HepG2 (cell line): ENCODE results near the gene KLHL35. TPM values are rescaled to one million over a fixed set of nuclear protein-coding genes. Genes with fewer than 3 reads are reported as not detected.

ENCODE experiments used
- GABPA ChIP-seq, 2 experiments: IDR thresholded peaks; 2 replicates each; pipeline ENCODE4 v1.6.1; 2011 to 2016; ENCODE audit warnings: low read depth in 2 of 2, low read length in 1 of 2, missing biosample characterization in 1 of 2, missing genetic modification characterization in 1 of 2
- JARID2 ChIP-seq: sonication (generic); formaldehyde crosslinking; IDR thresholded peaks from 2 replicates; pipeline ENCODE4 v1.8.1; 2023; ENCODE audit warnings: missing genetic modification reagents, inconsistent platforms; ENCODE audit not compliant: insufficient replicate concordance
- KAT8 ChIP-seq: IDR thresholded peaks from 2 replicates; pipeline ENCODE4 v1.6.1; 2016; ENCODE audit warnings: missing genetic modification reagents, missing compliant biosample characterization
- KLF16 ChIP-seq, 2 experiments: sonication (generic) in 1 of 2; formaldehyde crosslinking in 1 of 2; IDR thresholded peaks; 2 replicates each; pipeline versions ENCODE4 v1.6.1 to v1.8.0; 2016 to 2023; ENCODE audit warnings: missing genetic modification reagents in 2 of 2, missing compliant biosample characterization in 1 of 2
- MXD4 ChIP-seq: IDR thresholded peaks from 2 replicates; pipeline ENCODE4 v1.6.1; 2016; ENCODE audit warnings: mild to moderate bottlenecking, missing biosample characterization, missing genetic modification reagents
- RAD51 ChIP-seq: fragments of 450-650 bp; IDR thresholded peaks from 2 replicates; pipeline ENCODE4 v1.6.1; 2016; ENCODE audit warnings: borderline replicate concordance
- THYN1 ChIP-seq: sonication (generic); formaldehyde crosslinking; IDR thresholded peaks from 2 replicates; pipeline ENCODE4 v1.8.1; 2023; ENCODE audit warnings: low read depth, mild to moderate bottlenecking, moderate library complexity, missing genetic modification reagents, borderline replicate concordance
- U2AF2 ChIP-seq: fragments of 200-400 bp; formaldehyde crosslinking; IDR thresholded peaks from 2 replicates; pipeline ENCODE4 v1.6.1; 2017; ENCODE audit warnings: low read depth, mild to moderate bottlenecking, low read length
- ZFP36L2 ChIP-seq: sonication (generic); formaldehyde crosslinking; IDR thresholded peaks from 2 replicates; pipeline ENCODE4 v1.4.0; 2020; ENCODE audit warnings: missing genetic modification reagents
- ZNF230 ChIP-seq: sonication (generic); formaldehyde crosslinking; IDR thresholded peaks from 2 replicates; pipeline ENCODE4 v1.4.0; 2020; ENCODE audit warnings: mild to moderate bottlenecking, missing genetic modification reagents
- ZNF264 ChIP-seq: sonication (generic); formaldehyde crosslinking; IDR thresholded peaks from 2 replicates; pipeline ENCODE4 v1.4.0; 2020; ENCODE audit warnings: missing genetic modification reagents
- ZNF30 ChIP-seq: sonication (generic); formaldehyde crosslinking; IDR thresholded peaks from 2 replicates; pipeline ENCODE4 v1.5.0; 2020; ENCODE audit warnings: mild to moderate bottlenecking, missing genetic modification reagents
- ZNF720 ChIP-seq: sonication (generic); formaldehyde crosslinking; IDR thresholded peaks from 2 replicates; pipeline ENCODE4 v1.4.0; 2020; ENCODE audit warnings: missing genetic modification reagents
- polyA plus RNA-seq, 8 experiments: library from polyadenylated mRNA; depleted of rRNA in 3 of 8; stranded (reverse) in 7 of 8; unstranded in 1 of 8; fragments of >200 nt; fragmentation: Illumina TruSeq in 4 of 8; extraction: Trizol in 4 of 8; gene quantifications; 2 replicates each; pipeline versions ENCODE4 v1.2.1 to v1.2.3, GENCODE V29; 2011 to 2016; ENCODE audit warnings: low read depth in 4 of 8, missing spikeins in 1 of 8, mixed read lengths in 1 of 8; ENCODE audit not compliant: insufficient read depth in 1 of 8
- total RNA-seq, 5 experiments: library from RNA; depleted of rRNA; stranded (reverse); fragments of >200 nt; fragmentation: Illumina TruSeq; extraction: Trizol; gene quantifications; 2 replicates each; pipeline ENCODE4 v1.2.3, GENCODE V29; 2016; ENCODE audit warnings: low read depth in 1 of 5
- TF ChIP-seq, protein P1 (sequence below): sonication (generic); formaldehyde crosslinking; IDR thresholded peaks from 2 replicates; pipeline ENCODE4 v1.5.1; 2020; ENCODE audit warnings: missing genetic modification reagents, mild to moderate bottlenecking, borderline replicate concordance
- TF ChIP-seq, protein P2 (sequence below): sonication (generic); formaldehyde crosslinking; IDR thresholded peaks from 2 replicates; pipeline ENCODE4 v1.5.0; 2020; ENCODE audit warnings: mild to moderate bottlenecking, missing genetic modification reagents
- TF ChIP-seq, protein P3 (sequence below): sonication (generic); formaldehyde crosslinking; IDR thresholded peaks from 2 replicates; pipeline ENCODE4 v1.4.0; 2020; ENCODE audit warnings: missing genetic modification reagents
- TF ChIP-seq, protein P4 (sequence below): sonication (generic); formaldehyde crosslinking; IDR thresholded peaks from 2 replicates; pipeline ENCODE4 v1.4.0; 2020; ENCODE audit warnings: missing genetic modification reagents
- TF ChIP-seq, protein P5 (sequence below): sonication (generic); formaldehyde crosslinking; IDR thresholded peaks from 2 replicates; pipeline ENCODE4 v1.4.0; 2020; ENCODE audit warnings: missing genetic modification reagents

Gene KLHL35
- total and polyA plus RNA-seq, 2 of the 13 experiments (the other 11 are each of a cell fraction or from before 2014, with no cell fraction given): not detected

DNA sequence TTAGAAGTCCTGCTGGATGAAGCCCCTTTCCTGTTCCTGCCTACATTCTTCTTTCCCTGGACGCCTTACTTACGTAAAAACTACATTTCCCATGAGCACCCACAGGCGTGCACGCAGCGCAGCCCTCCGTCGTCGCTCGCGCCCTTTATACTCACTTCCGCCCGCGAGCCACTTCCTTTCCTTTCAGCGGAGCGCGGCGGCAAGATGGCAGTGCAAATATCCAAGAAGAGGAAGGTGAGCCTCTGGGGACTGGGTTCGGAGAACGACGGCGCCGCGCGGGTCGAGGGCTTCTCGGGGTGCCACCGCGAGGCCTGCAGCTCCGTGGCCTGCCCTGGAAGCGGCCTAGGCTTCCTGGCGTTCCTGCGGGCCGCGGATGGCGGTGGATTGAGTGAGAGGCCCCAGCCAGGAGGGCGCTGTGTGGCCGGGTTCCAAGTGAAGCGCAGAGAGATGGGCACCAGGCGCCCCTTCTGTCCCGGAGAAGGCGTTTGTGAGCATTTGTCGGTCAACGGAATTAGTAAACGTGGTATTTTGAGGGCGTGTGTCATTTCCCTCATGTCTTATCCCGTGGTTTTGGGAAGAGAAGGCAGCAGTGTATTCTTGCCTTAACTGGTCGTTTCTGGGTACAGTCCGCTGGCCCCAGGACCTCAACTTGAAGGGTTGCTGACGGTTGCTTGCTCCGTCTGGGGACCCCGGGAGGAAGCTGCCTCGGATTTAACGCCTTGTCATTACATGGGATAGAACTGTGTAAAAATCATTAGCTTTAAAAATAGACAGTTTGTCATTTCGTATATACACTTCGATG, 33.5 kb downstream of the KLHL35 start, which contains the start of gene RPS3 (continued):
- TF ChIP-seq, protein P1, sequence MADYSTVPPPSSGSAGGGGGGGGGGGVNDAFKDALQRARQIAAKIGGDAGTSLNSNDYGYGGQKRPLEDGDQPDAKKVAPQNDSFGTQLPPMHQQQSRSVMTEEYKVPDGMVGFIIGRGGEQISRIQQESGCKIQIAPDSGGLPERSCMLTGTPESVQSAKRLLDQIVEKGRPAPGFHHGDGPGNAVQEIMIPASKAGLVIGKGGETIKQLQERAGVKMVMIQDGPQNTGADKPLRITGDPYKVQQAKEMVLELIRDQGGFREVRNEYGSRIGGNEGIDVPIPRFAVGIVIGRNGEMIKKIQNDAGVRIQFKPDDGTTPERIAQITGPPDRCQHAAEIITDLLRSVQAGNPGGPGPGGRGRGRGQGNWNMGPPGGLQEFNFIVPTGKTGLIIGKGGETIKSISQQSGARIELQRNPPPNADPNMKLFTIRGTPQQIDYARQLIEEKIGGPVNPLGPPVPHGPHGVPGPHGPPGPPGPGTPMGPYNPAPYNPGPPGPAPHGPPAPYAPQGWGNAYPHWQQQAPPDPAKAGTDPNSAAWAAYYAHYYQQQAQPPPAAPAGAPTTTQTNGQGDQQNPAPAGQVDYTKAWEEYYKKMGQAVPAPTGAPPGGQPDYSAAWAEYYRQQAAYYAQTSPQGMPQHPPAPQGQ (CRISPR knock-in tag): peak; percentile 89; the same call in 1 of the 2 replicates
- TF ChIP-seq KLF16 (CRISPR knock-in tag; IDR thresholded peaks at IDR 0.05) (peak; percentile 13 to 98; a peak in 2 of 4 replicates), JARID2 (CRISPR knock-in tag) (no peak), ZNF230 (peak; percentile 85; the same call in 1 of the 2 replicates), THYN1 (CRISPR knock-in tag) (no peak), ZNF264 (CRISPR knock-in tag) (peak; percentile 51), ZNF30 (CRISPR knock-in tag) (peak; percentile 76; the same call in 1 of the 2 replicates), U2AF2 (0 out of 2 replicates have a peak, but pooled peaks have one; percentile 68), ZFP36L2 (CRISPR knock-in tag) (no peak), ZNF720 (CRISPR knock-in tag) (no peak), MXD4 (CRISPR knock-in tag) (peak; percentile 88), KAT8 (peak; percentile 96), RAD51 (no peak), GABPA (IDR thresholded peaks at IDR 0.05; ENCODE audit: low read depth, low read length) (peak; percentile 81), GABPA (CRISPR knock-in tag; IDR thresholded peaks at IDR 0.05; ENCODE audit: low read depth) (peak; percentile 98)
- TF ChIP-seq, protein P2, sequence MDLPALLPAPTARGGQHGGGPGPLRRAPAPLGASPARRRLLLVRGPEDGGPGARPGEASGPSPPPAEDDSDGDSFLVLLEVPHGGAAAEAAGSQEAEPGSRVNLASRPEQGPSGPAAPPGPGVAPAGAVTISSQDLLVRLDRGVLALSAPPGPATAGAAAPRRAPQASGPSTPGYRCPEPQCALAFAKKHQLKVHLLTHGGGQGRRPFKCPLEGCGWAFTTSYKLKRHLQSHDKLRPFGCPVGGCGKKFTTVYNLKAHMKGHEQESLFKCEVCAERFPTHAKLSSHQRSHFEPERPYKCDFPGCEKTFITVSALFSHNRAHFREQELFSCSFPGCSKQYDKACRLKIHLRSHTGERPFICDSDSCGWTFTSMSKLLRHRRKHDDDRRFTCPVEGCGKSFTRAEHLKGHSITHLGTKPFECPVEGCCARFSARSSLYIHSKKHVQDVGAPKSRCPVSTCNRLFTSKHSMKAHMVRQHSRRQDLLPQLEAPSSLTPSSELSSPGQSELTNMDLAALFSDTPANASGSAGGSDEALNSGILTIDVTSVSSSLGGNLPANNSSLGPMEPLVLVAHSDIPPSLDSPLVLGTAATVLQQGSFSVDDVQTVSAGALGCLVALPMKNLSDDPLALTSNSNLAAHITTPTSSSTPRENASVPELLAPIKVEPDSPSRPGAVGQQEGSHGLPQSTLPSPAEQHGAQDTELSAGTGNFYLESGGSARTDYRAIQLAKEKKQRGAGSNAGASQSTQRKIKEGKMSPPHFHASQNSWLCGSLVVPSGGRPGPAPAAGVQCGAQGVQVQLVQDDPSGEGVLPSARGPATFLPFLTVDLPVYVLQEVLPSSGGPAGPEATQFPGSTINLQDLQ (CRISPR knock-in tag): peak; percentile 92; the same call in 1 of the 2 replicates
- TF ChIP-seq, protein P3, sequence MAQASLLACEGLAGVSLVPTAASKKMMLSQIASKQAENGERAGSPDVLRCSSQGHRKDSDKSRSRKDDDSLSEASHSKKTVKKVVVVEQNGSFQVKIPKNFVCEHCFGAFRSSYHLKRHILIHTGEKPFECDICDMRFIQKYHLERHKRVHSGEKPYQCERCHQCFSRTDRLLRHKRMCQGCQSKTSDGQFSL (CRISPR knock-in tag): no peak
- TF ChIP-seq, protein P4, sequence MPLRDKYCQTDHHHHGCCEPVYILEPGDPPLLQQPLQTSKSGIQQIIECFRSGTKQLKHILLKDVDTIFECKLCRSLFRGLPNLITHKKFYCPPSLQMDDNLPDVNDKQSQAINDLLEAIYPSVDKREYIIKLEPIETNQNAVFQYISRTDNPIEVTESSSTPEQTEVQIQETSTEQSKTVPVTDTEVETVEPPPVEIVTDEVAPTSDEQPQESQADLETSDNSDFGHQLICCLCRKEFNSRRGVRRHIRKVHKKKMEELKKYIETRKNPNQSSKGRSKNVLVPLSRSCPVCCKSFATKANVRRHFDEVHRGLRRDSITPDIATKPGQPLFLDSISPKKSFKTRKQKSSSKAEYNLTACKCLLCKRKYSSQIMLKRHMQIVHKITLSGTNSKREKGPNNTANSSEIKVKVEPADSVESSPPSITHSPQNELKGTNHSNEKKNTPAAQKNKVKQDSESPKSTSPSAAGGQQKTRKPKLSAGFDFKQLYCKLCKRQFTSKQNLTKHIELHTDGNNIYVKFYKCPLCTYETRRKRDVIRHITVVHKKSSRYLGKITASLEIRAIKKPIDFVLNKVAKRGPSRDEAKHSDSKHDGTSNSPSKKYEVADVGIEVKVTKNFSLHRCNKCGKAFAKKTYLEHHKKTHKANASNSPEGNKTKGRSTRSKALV (CRISPR knock-in tag): 0 out of 2 replicates have a peak, but pooled peaks have one; percentile 20
- TF ChIP-seq, protein P5, sequence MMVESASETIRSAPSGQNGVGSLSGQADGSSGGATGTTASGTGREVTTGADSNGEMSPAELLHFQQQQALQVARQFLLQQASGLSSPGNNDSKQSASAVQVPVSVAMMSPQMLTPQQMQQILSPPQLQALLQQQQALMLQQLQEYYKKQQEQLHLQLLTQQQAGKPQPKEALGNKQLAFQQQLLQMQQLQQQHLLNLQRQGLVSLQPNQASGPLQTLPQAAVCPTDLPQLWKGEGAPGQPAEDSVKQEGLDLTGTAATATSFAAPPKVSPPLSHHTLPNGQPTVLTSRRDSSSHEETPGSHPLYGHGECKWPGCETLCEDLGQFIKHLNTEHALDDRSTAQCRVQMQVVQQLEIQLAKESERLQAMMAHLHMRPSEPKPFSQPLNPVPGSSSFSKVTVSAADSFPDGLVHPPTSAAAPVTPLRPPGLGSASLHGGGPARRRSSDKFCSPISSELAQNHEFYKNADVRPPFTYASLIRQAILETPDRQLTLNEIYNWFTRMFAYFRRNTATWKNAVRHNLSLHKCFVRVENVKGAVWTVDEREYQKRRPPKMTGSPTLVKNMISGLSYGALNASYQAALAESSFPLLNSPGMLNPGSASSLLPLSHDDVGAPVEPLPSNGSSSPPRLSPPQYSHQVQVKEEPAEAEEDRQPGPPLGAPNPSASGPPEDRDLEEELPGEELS (CRISPR knock-in tag): peak; percentile 39; the same call in 1 of the 2 replicates
